Thoracic aorta (tissue), 2 donors: ENCODE data around the gene SDSL. TPM values are rescaled to one million over a fixed set of nuclear protein-coding genes. Genes with fewer than 3 reads are reported as not detected.
A peak's percentile ranks its signal among the peaks of the same experiment; 100 is the strongest.

Source experiments
- ATAC-seq: fragments of 150-250 bp; one replicate; pipeline ENCODE4 v1.8.0; 2017; ENCODE audit warnings: low read depth; ENCODE audit not compliant: insufficient number of reproducible peaks, low FRiP score
- DNase-seq: peaks from one replicate; pipeline ENCODE4 v3.0.0-alpha.2; 2020; ENCODE audit warnings: low spot score
- H3K27ac ChIP-seq, 2 donors: fragments of 200-600 bp; sonication (generic); 1 replicate in 1 of 2; 2 replicates in 1 of 2; pipeline ENCODE4 v1.5.1; 2016; ENCODE audit warnings: mild to moderate bottlenecking in 2 of 2, moderate library complexity in 2 of 2
- H3K27me3 ChIP-seq: fragments of 200-600 bp; sonication (generic); replicated peaks from 2 replicates; pipeline ENCODE4 v1.6.0; 2016; ENCODE audit warnings: mild to moderate bottlenecking; ENCODE audit not compliant: insufficient read depth
- H3K36me3 ChIP-seq: fragments of 200-600 bp; sonication (generic); one replicate; pipeline ENCODE4 v1.5.1; 2016
- H3K4me1 ChIP-seq, 2 donors: fragments of 200-600 bp; sonication (generic); 1 replicate in 1 of 2; 2 replicates in 1 of 2; pipeline versions ENCODE4 v1.5.1 to v1.6.0; 2016; ENCODE audit warnings: low read depth in 2 of 2, mild to moderate bottlenecking in 1 of 2; ENCODE audit not compliant: control insufficient read depth in 1 of 2
- H3K4me3 ChIP-seq: fragments of 200-600 bp; sonication (generic); 2 replicates; pipeline ENCODE4 v1.5.1; 2016; ENCODE audit warnings: mild to moderate bottlenecking
- H3K9me3 ChIP-seq: fragments of 200-600 bp; sonication (generic); 2 replicates; pipeline ENCODE4 v1.5.1; 2016
- CTCF ChIP-seq: fragments of 200-600 bp; sonication (generic); IDR thresholded peaks from one replicate; pipeline ENCODE4 v1.5.1; 2019; ENCODE audit warnings: antibody characterized with exemption
- total RNA-seq, 2 donors: library from RNA; depleted of rRNA; stranded (reverse); fragments of >200 nt; gene quantifications; one replicate each; pipeline versions ENCODE4 v1.1.0 to v1.2.3, GENCODE V29; 2016

Gene SDSL
- total RNA-seq, 2 donors from 2014 or later = 3.5 to 9.0 TPM

- Histone ChIP-seq H3K4me1 (peaks cover 25 to 47% of the 10 kb centered on the region in 2 donors), H3K4me3 (no peak overlapping the region), H3K36me3 (no peaks in the 10 kb centered on the region), H3K27me3 (peaks cover 31% of the 10 kb centered on the region), H3K9me3 (no peaks in the 10 kb centered on the region), H3K27ac (no peak overlapping the region)
- ATAC-seq (no peak), DNase-seq (no peak)
- no peak for TF ChIP-seq CTCF
These were observed 43.8 kb downstream of the SDSL start for GRCh38 chr12:113465808-113466453.

GRCh38 chr12:113466454-113467141 lies 44.4 kb downstream of the SDSL start:
- Histone ChIP-seq H3K27ac (no peak overlapping the region), H3K4me3 (peak overlapping the region; percentile 69), H3K27me3 (peaks cover 31% of the 10 kb centered on the region), H3K36me3 (no peaks in the 10 kb centered on the region), H3K4me1 (peaks cover 25 to 52% of the 10 kb centered on the region in 2 donors), H3K9me3 (no peaks in the 10 kb centered on the region)
- ATAC-seq (no peak), DNase-seq (no peak)
- no peak for TF ChIP-seq CTCF

- Histone ChIP-seq H3K27me3 (peaks cover 31% of the 10 kb centered on the region), H3K36me3 (no peaks in the 10 kb centered on the region), H3K27ac (no peak overlapping the region), H3K4me1 (peaks cover 25 to 56% of the 10 kb centered on the region in 2 donors), H3K9me3 (no peaks in the 10 kb centered on the region), H3K4me3 (peak overlapping the region; percentile 69)
- TF ChIP-seq CTCF = no peak
- DNase-seq (no peak), ATAC-seq (no peak)
These were observed 44.9 kb downstream of the SDSL start for GRCh38 chr12:113467142-113467501.

GRCh38 chr12:113467502-113468364 lies 45.6 kb downstream of the SDSL start:
- DNase-seq (no peak), ATAC-seq (no peak)
- peak overlapping the region; percentile 69 for H3K4me3 ChIP-seq
- H3K4me1 ChIP-seq = peaks cover 22 to 56% of the 10 kb centered on the region in 2 donors
- TF ChIP-seq CTCF = no peak
- H3K27me3 ChIP-seq = peaks cover 31% of the 10 kb centered on the region
- no peaks in the 10 kb centered on the region for H3K9me3 ChIP-seq
- no peaks in the 10 kb centered on the region for H3K36me3 ChIP-seq
- H3K27ac ChIP-seq = no peak overlapping the region
